ENCODE measurements around the gene SOCS7.

The SOCS7 gene

GRCh38 chr17:38440614-38441397 is 89.2 kb downstream of the SOCS7 start:
- DNase-seq (ENCODE audit: low read depth), result no peak

- no peak for DNase-seq (ENCODE audit: low read depth)
Observed at GRCh38 chr17:38441429-38442061, 89.9 kb downstream of the SOCS7 start.

- DNase-seq (ENCODE audit: low read depth), result no peak
Observed at GRCh38 chr17:38442548-38442947, 90.9 kb downstream of the SOCS7 start.

GRCh38 chr17:38443356-38444031 is 91.8 kb downstream of the SOCS7 start:
- no peak for DNase-seq (ENCODE audit: low read depth)

- DNase-seq (ENCODE audit: low read depth), result no peak
Observed at GRCh38 chr17:38444151-38444550, 92.5 kb downstream of the SOCS7 start.

- DNase-seq (ENCODE audit: low read depth), result no peak
Observed at GRCh38 chr17:38447502-38448085, 96.0 kb downstream of the SOCS7 start.

- DNase-seq (ENCODE audit: low read depth), result peak; percentile 64
Observed at GRCh38 chr17:38448208-38448771, 96.6 kb downstream of the SOCS7 start.

- DNase-seq (ENCODE audit: low read depth), result peak; percentile 86
Observed at GRCh38 chr17:38449364-38449763, 97.7 kb downstream of the SOCS7 start.

GRCh38 chr17:38450557-38451029 is 98.9 kb downstream of the SOCS7 start:
- no peak for DNase-seq (ENCODE audit: low read depth)

GRCh38 chr17:38451030-38451839 is 99.6 kb downstream of the SOCS7 start:
- DNase-seq (ENCODE audit: low read depth), result peak; percentile 89

GRCh38 chr17:38451840-38452529 is 100.3 kb downstream of the SOCS7 start:
- peak; percentile 95 for DNase-seq (ENCODE audit: low read depth)

GRCh38 chr17:38452719-38453118 is 101.1 kb downstream of the SOCS7 start:
- DNase-seq (ENCODE audit: low read depth), result no peak

GRCh38 chr17:38453951-38454421 is 102.3 kb downstream of the SOCS7 start:
- DNase-seq (ENCODE audit: low read depth), result peak; percentile 65

- peak; percentile 77 for DNase-seq (ENCODE audit: low read depth)
Observed at GRCh38 chr17:38454532-38454931, 102.9 kb downstream of the SOCS7 start.

Measured in amniotic epithelial cell (primary cell).